PC-9 (cell line): ENCODE data around the gene EXTL1. TPM values are rescaled to one million over a fixed set of nuclear protein-coding genes. Genes with fewer than 3 reads are reported as not detected.

Experiments
- BruUV-seq: library from RNA; stranded (reverse); fragments of 400-500 nt; replicated peaks from 2 replicates; lab custom pipeline; 2021; lab: Mats Ljungman, UMichigan
- CTCF ChIA-PET: fragments of 300-600 bp; sonication (Branson Sonifier 250); formaldehyde crosslinking; loops from one replicate; lab custom pipeline; 2022; ENCODE audit warnings: antibody characterized with exemption; lab: Charles Lee
- POLR2A ChIA-PET: fragments of 300-600 bp; sonication (Branson Sonifier 250); formaldehyde crosslinking; loops from one replicate; lab custom pipeline; 2022; ENCODE audit warnings: antibody characterized with exemption; ENCODE audit not compliant: unreplicated experiment; lab: Charles Lee
- DNase-seq, 2 experiments: peaks; one replicate each; pipeline versions ENCODE4 v3.0.0 to v3.0.0-alpha.2; 2015 to 2022; ENCODE audit warnings: mixed read lengths in 1 of 2
- H2AFZ ChIP-seq: fragments of 200-600 bp; sonication (generic); 2 replicates; pipeline ENCODE4 v1.8.1; 2017; ENCODE audit warnings: antibody characterized with exemption
- H3F3A ChIP-seq: fragments of 200-600 bp; sonication (generic); 2 replicates; pipeline ENCODE4 v1.8.1; 2017; ENCODE audit warnings: antibody characterized with exemption, mild to moderate bottlenecking, low read depth; ENCODE audit not compliant: insufficient read depth
- H3K27ac ChIP-seq: fragments of 200-600 bp; sonication (generic); 2 replicates; pipeline ENCODE4 v1.6.1; 2016; ENCODE audit warnings: mixed run types
- H3K27me3 ChIP-seq: fragments of 200-600 bp; sonication (generic); 2 replicates; pipeline ENCODE4 v1.6.1; 2016; ENCODE audit warnings: low read depth, mixed run types; ENCODE audit not compliant: insufficient read depth
- H3K36me3 ChIP-seq: fragments of 200-600 bp; sonication (generic); 2 replicates; pipeline ENCODE4 v1.6.1; 2016; ENCODE audit warnings: low read depth, mixed run types
- H3K4me1 ChIP-seq: fragments of 200-600 bp; sonication (generic); replicated peaks from 2 replicates; pipeline ENCODE4 v1.6.1; 2016; ENCODE audit warnings: mixed run types; ENCODE audit not compliant: insufficient read depth
- H3K4me2 ChIP-seq: fragments of 200-600 bp; sonication (generic); 2 replicates; pipeline ENCODE4 v1.6.1; 2017; ENCODE audit warnings: mixed run types
- H3K4me3 ChIP-seq: fragments of 200-600 bp; sonication (generic); 2 replicates; pipeline ENCODE4 v1.6.1; 2016; ENCODE audit warnings: mixed run types
- H3K79me2 ChIP-seq: fragments of 200-600 bp; sonication (generic); 2 replicates; pipeline ENCODE4 v1.6.1; 2017; ENCODE audit warnings: low read depth, mixed run types
- H3K9me2 ChIP-seq: fragments of 200-600 bp; sonication (generic); 2 replicates; pipeline ENCODE4 v1.8.1; 2017; ENCODE audit warnings: mild to moderate bottlenecking; ENCODE audit not compliant: insufficient read depth
- H3K9me3 ChIP-seq: fragments of 200-600 bp; sonication (generic); 2 replicates; pipeline ENCODE4 v1.8.1; 2016; ENCODE audit warnings: low read depth; ENCODE audit not compliant: insufficient read depth
- H4K20me1 ChIP-seq: fragments of 200-600 bp; sonication (generic); 2 replicates; pipeline ENCODE4 v1.8.1; 2017; ENCODE audit not compliant: insufficient read depth
- CTCF ChIP-seq: fragments of 200-600 bp; sonication (generic); conservative IDR thresholded peaks from 2 replicates; pipeline ENCODE4 v1.6.1; 2017; ENCODE audit warnings: mixed run types, antibody characterized with exemption, mild to moderate bottlenecking, moderate library complexity
- EZH2 ChIP-seq: fragments of 200-600 bp; sonication (generic); IDR thresholded peaks from 2 replicates; pipeline ENCODE4 v1.8.0; 2017; ENCODE audit warnings: antibody characterized with exemption, low read depth
- intact Hi-C: fragments of 100-400 bp; cut with micrococcal nuclease; formaldehyde crosslinking; loops from one replicate; pipeline ENCODE4 v1.10.0; 2022; ENCODE audit not compliant: unreplicated experiment
- total RNA-seq: library from RNA; stranded (reverse); gene quantifications from 2 replicates; pipeline ENCODE4 v1.2.3, GENCODE V29; 2021

The EXTL1 gene
- total RNA-seq, 1 experiment from 2014 or later = 0.13 TPM

GRCh38 chr1:26057189-26057588, 35.6 kb downstream of the EXTL1 start:
- H3K27ac ChIP-seq = no peak overlapping the region
- no peaks in the 10 kb centered on the region for H3K9me3 ChIP-seq
- no TSS peak for BruUV-seq
- no peaks in the 10 kb centered on the region for H3F3A ChIP-seq
- H3K4me3 ChIP-seq = no peak overlapping the region
- H3K4me2 ChIP-seq = no peak overlapping the region
- H4K20me1 ChIP-seq = no peaks in the 10 kb centered on the region
- no peaks in the 10 kb centered on the region for H3K79me2 ChIP-seq
- H3K4me1 ChIP-seq = no peaks in the 10 kb centered on the region
- POLR2A ChIA-PET = no interaction called here
- TF ChIP-seq EZH2 (no peak), CTCF (no peak)
- intact Hi-C loops = no loop called here
- CTCF ChIA-PET = no interaction called here
- H3K9me2 ChIP-seq = no peaks in the 10 kb centered on the region
- H3K27me3 ChIP-seq = no peaks in the 10 kb centered on the region
- H2AFZ ChIP-seq = no peak overlapping the region
- DNase-seq = no peak
- no peaks in the 10 kb centered on the region for H3K36me3 ChIP-seq

- no peaks in the 10 kb centered on the region for H3K36me3 ChIP-seq
- TF ChIP-seq CTCF (no peak), EZH2 (no peak)
- H3K27ac ChIP-seq = no peak overlapping the region
- H3K9me3 ChIP-seq = no peaks in the 10 kb centered on the region
- no peak overlapping the region for H2AFZ ChIP-seq
- H3F3A ChIP-seq = no peaks in the 10 kb centered on the region
- ChIA-PET POLR2A (no interaction called here), CTCF (interaction anchor here (0.7 kb wide), 1 partner anchor 371 kb away, joined by 5 read pairs; no protein-coding TSS in a partner anchor)
- intact Hi-C loops = no loop called here
- no peak for DNase-seq
- no peaks in the 10 kb centered on the region for H4K20me1 ChIP-seq
- H3K9me2 ChIP-seq = no peaks in the 10 kb centered on the region
- no peak overlapping the region for H3K4me3 ChIP-seq
- H3K27me3 ChIP-seq = no peaks in the 10 kb centered on the region
- H3K79me2 ChIP-seq = no peaks in the 10 kb centered on the region
- no peaks in the 10 kb centered on the region for H3K4me1 ChIP-seq
- no peak overlapping the region for H3K4me2 ChIP-seq
- no TSS peak for BruUV-seq
Observed at GRCh38 chr1:26058052-26058595, 36.5 kb downstream of the EXTL1 start.

- Histone ChIP-seq H3K36me3 (no peaks in the 10 kb centered on the region), H2AFZ (no peak overlapping the region), H3K79me2 (no peaks in the 10 kb centered on the region), H3K27me3 (no peaks in the 10 kb centered on the region), H3K9me2 (no peaks in the 10 kb centered on the region), H3K4me3 (no peak overlapping the region), H3K4me1 (peaks cover 7% of the 10 kb centered on the region; the same call in 1 of the 2 replicates), H3K27ac (no peak overlapping the region), H4K20me1 (no peaks in the 10 kb centered on the region), H3F3A (no peaks in the 10 kb centered on the region), H3K4me2 (no peak overlapping the region), H3K9me3 (no peaks in the 10 kb centered on the region)
- ChIA-PET POLR2A (no interaction called here), CTCF (no interaction called here)
- BruUV-seq = no TSS peak
- DNase-seq = no peak
- no peak for TF ChIP-seq CTCF
- no peak for TF ChIP-seq EZH2
- intact Hi-C loops = no loop called here
Observed at GRCh38 chr1:26059906-26060305, 38.3 kb downstream of the EXTL1 start.
